ENCODE results near the gene FREM1. TPM values are rescaled to one million over a fixed set of nuclear protein-coding genes. Genes with fewer than 3 reads are reported as not detected.

FREM1 gene
- total RNA-seq, 2 experiments from 2014 or later, result not detected

- ChIA-PET CTCF (no interaction called here), POLR2A (interaction anchor here (1.0 kb wide), 1 partner anchor 11 kb away, joined by 4 read pairs; no protein-coding TSS in a partner anchor)
- no peak for TF ChIP-seq CTCF (IDR thresholded peaks at IDR 0.05)
- Mint-ChIP-seq H3K27me3 (peaks cover 1% of the 10 kb centered on the region), H3K9me3 (no peaks in the 10 kb centered on the region), H3K4me1 (ENCODE audit: low read depth) (no peaks in the 10 kb centered on the region), H3K36me3 (ENCODE audit: low read depth) (no peaks in the 10 kb centered on the region), H3K4me3 (no peak overlapping the region), H3K27ac (no peak overlapping the region)
- DNase-seq (no peak), ATAC-seq (no peak)
- intact Hi-C loops (cut with micrococcal nuclease), result no loop called here
These were observed 130.6 kb downstream of the FREM1 start for GRCh38 chr9:14779566-14780022.

GRCh38 chr9:14778565-14778964, 131.7 kb downstream of the FREM1 start:
- peaks cover 1% of the 10 kb centered on the region for H3K27me3 Mint-ChIP-seq
- ATAC-seq (no peak), DNase-seq (no peak)
- no peak for TF ChIP-seq CTCF (IDR thresholded peaks at IDR 0.05)
- ChIA-PET CTCF (interaction anchor here (1.1 kb wide), 1 partner anchor 9 kb away, joined by 3 read pairs; no protein-coding TSS in a partner anchor), POLR2A (interaction anchor here (1.0 kb wide), 1 partner anchor 10 kb away, joined by 4 read pairs; no protein-coding TSS in a partner anchor)
- H3K27ac Mint-ChIP-seq, result no peak overlapping the region
- intact Hi-C loops (cut with micrococcal nuclease), result no loop called here
- H3K4me1 Mint-ChIP-seq (ENCODE audit: low read depth), result no peaks in the 10 kb centered on the region
- H3K36me3 Mint-ChIP-seq (ENCODE audit: low read depth), result no peaks in the 10 kb centered on the region
- no peak overlapping the region for H3K4me3 Mint-ChIP-seq
- no peaks in the 10 kb centered on the region for H3K9me3 Mint-ChIP-seq

GRCh38 chr9:14775917-14776316, 134.3 kb downstream of the FREM1 start:
- ChIA-PET CTCF (no interaction called here), POLR2A (no interaction called here)
- no peak overlapping the region for H3K27ac Mint-ChIP-seq
- no peaks in the 10 kb centered on the region for H3K36me3 Mint-ChIP-seq (ENCODE audit: low read depth)
- intact Hi-C loops (cut with micrococcal nuclease), result no loop called here
- no peaks in the 10 kb centered on the region for H3K9me3 Mint-ChIP-seq
- DNase-seq, result no peak
- ATAC-seq, result no peak
- H3K4me1 Mint-ChIP-seq (ENCODE audit: low read depth), result no peaks in the 10 kb centered on the region
- TF ChIP-seq CTCF (IDR thresholded peaks at IDR 0.05), result no peak
- no peaks in the 10 kb centered on the region for H3K27me3 Mint-ChIP-seq
- H3K4me3 Mint-ChIP-seq, result no peak overlapping the region

- CTCF ChIA-PET, result interaction anchor here (1.0 to 3.1 kb wide), 3 partner anchors 140 to 155 kb away, joined by 3 to 22 read pairs (median 7); no protein-coding TSS in a partner anchor
These were observed 139.6 kb downstream of the FREM1 start for GRCh38 chr9:14770592-14770991.

More at GRCh38 chr9:14770592-14770991, 139.6 kb downstream of the FREM1 start:
- no peak for ATAC-seq
- Mint-ChIP-seq H3K27ac (no peak overlapping the region), H3K4me3 (no peak overlapping the region), H3K9me3 (no peaks in the 10 kb centered on the region), H3K27me3 (peaks cover 12% of the 10 kb centered on the region), H3K4me1 (ENCODE audit: low read depth) (no peaks in the 10 kb centered on the region), H3K36me3 (ENCODE audit: low read depth) (no peaks in the 10 kb centered on the region)
- DNase-seq, result no peak
- intact Hi-C loops (cut with micrococcal nuclease), result no loop called here
- TF ChIP-seq CTCF (IDR thresholded peaks at IDR 0.05), result no peak
- POLR2A ChIA-PET, result no interaction called here

All from activated CD8-positive, alpha-beta T cell treated with anti-CD3 and anti-CD28 coated beads for 36 hours (primary cell).